Measurements from ENCODE around the gene TMEM8B. TPM values are rescaled to one million over a fixed set of nuclear protein-coding genes. Genes with fewer than 3 reads are reported as not detected.

The TMEM8B gene
- total RNA-seq, 4 donors from 2014 or later, result 2.2 to 8.4 (median 5.4) TPM

DNA sequence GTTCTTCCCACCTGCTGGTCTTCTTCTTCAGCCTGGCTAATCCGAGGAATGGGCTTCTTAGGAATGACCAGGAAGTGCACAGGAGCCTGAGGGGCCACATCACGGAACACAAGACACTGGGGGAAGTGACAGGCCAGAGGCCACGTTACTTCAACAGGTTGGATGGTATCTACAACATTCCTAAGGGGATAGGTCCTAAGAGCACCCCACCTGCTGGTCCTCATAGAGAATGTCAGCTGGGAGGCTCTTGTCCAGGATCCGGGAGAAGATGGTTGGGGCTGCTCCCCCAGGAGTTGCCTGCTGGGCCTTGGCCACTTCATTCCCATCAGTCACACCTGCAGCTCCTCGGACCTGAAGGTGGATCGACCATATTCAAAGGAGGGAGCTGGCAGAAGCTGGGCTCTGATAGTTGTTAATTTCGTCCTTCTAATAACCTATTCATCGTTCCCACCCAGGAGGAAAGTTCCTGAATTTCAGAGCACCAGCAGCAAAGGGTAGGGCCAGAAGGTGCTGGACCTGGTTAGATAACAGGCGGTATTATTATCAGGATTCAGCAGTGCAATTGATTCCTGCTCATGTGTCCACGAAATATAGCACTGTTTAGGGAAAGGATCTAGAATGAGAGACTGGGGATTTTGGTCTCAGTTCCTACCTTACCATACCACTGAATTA, 15.5 kb upstream of the TMEM8B start:
- H3K4me3 ChIP-seq (ENCODE audit: low read depth, poor library complexity, severe bottlenecking), result no peak overlapping the region
- intact Hi-C loops (cut with DNase I; ENCODE audit: low total_unique reads), result no loop called here
- no peak for DNase-seq (ENCODE audit: low spot score in 2 of 2)
- 75 to 78% methylated on average over 10 of the region's 10 CpGs for WGBS, 2 donors
- TF ChIP-seq POLR2A (IDR thresholded peaks at IDR 0.05), result no peak
- TF ChIP-seq, protein P1, sequence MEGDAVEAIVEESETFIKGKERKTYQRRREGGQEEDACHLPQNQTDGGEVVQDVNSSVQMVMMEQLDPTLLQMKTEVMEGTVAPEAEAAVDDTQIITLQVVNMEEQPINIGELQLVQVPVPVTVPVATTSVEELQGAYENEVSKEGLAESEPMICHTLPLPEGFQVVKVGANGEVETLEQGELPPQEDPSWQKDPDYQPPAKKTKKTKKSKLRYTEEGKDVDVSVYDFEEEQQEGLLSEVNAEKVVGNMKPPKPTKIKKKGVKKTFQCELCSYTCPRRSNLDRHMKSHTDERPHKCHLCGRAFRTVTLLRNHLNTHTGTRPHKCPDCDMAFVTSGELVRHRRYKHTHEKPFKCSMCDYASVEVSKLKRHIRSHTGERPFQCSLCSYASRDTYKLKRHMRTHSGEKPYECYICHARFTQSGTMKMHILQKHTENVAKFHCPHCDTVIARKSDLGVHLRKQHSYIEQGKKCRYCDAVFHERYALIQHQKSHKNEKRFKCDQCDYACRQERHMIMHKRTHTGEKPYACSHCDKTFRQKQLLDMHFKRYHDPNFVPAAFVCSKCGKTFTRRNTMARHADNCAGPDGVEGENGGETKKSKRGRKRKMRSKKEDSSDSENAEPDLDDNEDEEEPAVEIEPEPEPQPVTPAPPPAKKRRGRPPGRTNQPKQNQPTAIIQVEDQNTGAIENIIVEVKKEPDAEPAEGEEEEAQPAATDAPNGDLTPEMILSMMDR (IDR thresholded peaks at IDR 0.05), result no peak

DNA sequence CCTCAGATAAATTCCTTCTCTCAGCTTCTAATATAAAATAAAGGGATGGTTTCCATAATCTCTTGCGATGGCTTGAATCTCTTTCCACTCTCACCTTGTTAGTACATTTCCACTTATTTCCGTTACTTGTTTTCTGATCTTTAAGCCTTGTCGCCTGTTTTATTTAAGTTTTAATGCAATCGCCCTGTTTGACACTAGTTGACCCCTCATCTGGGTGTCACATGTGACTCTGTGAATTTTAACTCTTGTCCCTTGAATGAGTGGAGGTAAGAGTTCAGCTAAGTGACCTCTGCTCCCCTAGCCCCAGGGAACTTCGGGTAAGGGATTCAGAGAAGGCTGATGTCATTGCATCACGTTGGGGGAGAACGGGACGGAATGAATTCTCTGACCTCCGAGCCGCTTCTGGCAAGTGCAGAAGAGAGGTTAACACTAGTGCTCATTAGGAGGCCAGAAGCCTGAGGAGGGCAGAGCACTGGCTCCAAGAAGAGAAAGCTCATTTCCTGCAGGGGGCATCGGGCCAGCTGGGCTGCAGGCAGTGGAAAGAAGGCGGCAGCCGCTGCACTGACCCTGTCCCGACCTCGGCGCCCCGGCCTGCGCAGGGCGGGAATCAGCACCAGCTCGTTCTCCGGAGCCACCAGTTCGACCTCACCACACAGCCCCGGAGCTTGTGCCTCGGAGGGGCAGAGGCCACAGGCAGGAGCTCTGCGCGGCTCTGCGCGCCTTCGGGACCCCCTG, 14.8 kb upstream of the TMEM8B start:
- H3K4me3 ChIP-seq (ENCODE audit: low read depth, poor library complexity, severe bottlenecking), result peak overlapping the region; percentile 72
- intact Hi-C loops (cut with DNase I; ENCODE audit: low total_unique reads), result no loop called here
- TF ChIP-seq POLR2A (IDR thresholded peaks at IDR 0.05), result no peak
- 7 to 11% methylated on average over 19 to 27 of the region's 29 CpGs for WGBS, 2 donors
- DNase-seq (ENCODE audit: low spot score in 2 of 2), result peak in 1 of 2 donors; percentile 91

DNA sequence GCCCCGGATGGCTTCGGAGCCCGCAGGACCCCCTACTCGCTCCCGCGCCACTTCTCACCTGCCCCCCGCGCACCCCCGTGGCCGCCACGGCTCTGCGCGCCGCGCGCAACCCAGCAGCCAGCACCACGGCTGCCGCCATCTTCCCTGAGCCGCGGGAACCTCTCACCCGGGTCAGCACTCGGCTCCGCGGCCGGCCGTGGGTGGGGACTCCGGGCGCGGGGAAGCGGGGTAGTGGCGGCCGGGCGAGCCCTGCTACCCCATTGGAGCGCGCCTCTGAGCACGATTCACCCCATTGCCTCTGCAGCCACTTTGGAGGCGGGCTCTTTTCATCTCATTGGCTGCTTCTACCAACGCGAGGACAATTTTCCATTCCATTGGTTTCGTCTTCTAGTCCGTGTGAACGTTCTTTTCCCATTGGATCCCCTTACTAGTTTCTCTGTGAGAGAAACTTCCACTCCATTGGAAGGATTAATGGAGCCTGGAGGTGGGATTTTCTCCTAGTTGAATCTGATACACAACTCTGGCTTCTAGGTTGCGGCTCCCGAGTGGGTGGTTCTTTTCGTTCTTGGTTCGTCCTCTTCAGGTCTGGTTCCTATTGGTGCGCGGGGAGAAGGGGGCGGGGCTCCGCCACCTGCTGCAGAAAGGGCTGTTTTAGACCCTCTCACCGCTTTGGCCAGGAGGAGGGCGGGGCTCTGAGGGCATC, 14.0 kb upstream of the TMEM8B start, which contains the start of gene HINT2:
HINT2 (minus strand) TSS at position 202 of the 703 bp plus-strand sequence; CDS start at position 139, 63 bp downstream.
- peak in 1 of 2 donors; percentile 45 for TF ChIP-seq POLR2A (IDR thresholded peaks at IDR 0.05)
- TF ChIP-seq, protein P1 (IDR thresholded peaks at IDR 0.05), result no peak
- intact Hi-C loops (cut with DNase I; ENCODE audit: low total_unique reads), result no loop called here
- WGBS, 2 donors, result 0 to 1% methylated on average over 25 to 27 of the region's 52 CpGs
- DNase-seq (ENCODE audit: low spot score in 2 of 2), result peak; percentile 96 to 99
- peak within 1 kb of the TSS; percentile 72 for H3K4me3 ChIP-seq (ENCODE audit: low read depth, poor library complexity, severe bottlenecking)

DNA sequence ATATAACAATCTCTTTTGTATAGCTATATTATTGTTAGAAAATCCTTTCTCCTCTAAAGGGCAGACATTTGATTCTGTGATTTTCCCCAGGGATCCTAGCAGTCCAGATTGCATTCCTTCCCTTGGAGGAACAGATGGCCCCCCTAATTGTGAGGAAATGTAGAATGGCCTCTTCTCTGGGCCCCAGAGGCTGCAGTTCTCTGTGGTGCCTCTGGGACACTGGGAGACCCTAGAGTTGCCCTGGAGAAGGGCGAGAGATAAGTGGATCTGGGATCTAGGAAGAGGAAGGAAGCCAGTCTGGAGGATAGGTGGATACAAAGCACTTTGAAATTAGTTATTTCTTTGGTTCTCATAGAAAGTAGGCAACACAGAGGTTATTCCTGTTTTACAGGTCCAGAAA, 12.3 kb upstream of the TMEM8B start:
- no peak overlapping the region for H3K4me3 ChIP-seq (ENCODE audit: low read depth, poor library complexity, severe bottlenecking)
- TF ChIP-seq, protein P1 (IDR thresholded peaks at IDR 0.05), result no peak
- TF ChIP-seq POLR2A (IDR thresholded peaks at IDR 0.05), result no peak
- WGBS, 2 donors, result 65 to 74% methylated on average over 1 of the region's 1 CpG
- intact Hi-C loops (cut with DNase I; ENCODE audit: low total_unique reads), result no loop called here
- DNase-seq (ENCODE audit: low spot score in 2 of 2), result no peak

DNA sequence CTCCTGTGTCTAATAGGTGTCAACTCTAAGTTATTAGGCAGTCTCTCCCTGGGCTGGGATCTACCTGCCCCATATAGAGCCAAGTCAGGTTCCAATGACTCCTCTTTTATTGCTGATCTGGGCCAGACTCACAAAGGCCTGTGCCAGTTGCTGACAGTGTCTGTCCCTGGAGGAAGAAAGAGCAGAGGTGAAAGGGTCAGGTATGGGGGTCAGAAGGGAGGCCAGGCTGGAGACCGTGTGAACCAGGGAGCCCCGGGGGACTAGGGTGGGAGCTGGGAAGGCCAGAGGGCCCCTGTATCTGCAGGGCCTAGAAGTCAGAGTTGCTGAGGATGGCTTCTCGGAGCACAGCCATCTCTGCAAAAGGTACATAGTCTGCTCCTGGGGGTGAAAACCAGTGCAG, 10.7 kb upstream of the TMEM8B start:
- WGBS, 2 donors, result 74 to 87% methylated on average over 3 of the region's 3 CpGs
- TF ChIP-seq POLR2A (IDR thresholded peaks at IDR 0.05), result no peak
- TF ChIP-seq, protein P1 (IDR thresholded peaks at IDR 0.05), result no peak
- H3K4me3 ChIP-seq (ENCODE audit: low read depth, poor library complexity, severe bottlenecking), result no peak overlapping the region
- peak in 1 of 2 donors; percentile 74 for DNase-seq (ENCODE audit: low spot score in 2 of 2)
- intact Hi-C loops (cut with DNase I; ENCODE audit: low total_unique reads), result no loop called here

DNA sequence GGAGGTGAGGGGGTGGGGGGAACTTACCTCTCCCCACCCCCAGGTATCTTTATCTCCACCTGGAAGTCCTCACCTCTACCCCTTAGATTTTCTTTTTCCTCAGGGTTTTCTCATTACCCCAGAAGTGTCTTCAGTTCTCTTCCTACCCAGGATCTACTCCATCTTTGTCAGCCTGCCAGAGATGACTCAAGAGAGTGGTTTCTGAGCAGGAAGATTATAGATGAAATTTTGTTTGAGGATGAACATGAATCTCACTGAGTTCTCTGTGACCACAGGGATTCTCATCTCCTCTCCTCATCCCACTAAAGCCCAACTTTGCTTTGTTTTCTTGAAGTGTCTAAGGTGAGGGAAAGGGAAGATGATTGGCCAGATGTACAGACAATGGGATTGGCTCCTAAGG, 9.0 kb upstream of the TMEM8B start:
- DNase-seq (ENCODE audit: low spot score in 2 of 2), result no peak
- no peak for TF ChIP-seq POLR2A (IDR thresholded peaks at IDR 0.05)
- TF ChIP-seq, protein P1 (IDR thresholded peaks at IDR 0.05), result no peak
- intact Hi-C loops (cut with DNase I; ENCODE audit: low total_unique reads), result no loop called here
- H3K4me3 ChIP-seq (ENCODE audit: low read depth, poor library complexity, severe bottlenecking), result no peak overlapping the region

Data from lower leg skin (tissue), 4 donors.